Measurements from ENCODE around the gene ZNF43. TPM values are rescaled to one million over a fixed set of nuclear protein-coding genes. Genes with fewer than 3 reads are reported as not detected.
"Not testable (repeated sequence)": the region's sequence is repeated elsewhere in the genome, so short reads cannot be mapped to it uniquely, and the experiment has no call there.

The ZNF43 gene
- total RNA-seq, 1 experiment from 2014 or later: 51.6 TPM

DNA sequence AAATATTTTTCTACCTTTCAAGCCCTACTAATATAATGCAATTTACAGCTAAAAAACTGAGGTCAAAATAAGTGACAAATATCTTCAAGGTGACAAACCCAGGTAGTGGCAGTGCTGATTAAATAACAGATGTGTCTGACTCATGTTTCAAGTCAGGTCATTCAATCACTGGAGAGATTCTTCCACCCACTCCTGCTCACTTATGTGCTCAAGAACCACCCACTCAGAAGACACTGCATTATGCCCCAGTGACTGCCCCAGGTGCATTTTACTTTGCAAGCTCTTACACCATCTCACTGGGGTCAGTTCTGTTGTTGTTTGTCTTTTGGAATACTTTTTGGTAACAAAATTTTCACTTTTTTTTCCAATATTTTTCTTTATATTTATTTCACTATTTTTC, 70.8 kb downstream of the ZNF43 start:
- DNase-seq: no peak
- no peak overlapping the region for H3K14ac ChIP-seq (ENCODE audit: insufficient read depth, low read length)
- H3K23me2 ChIP-seq (ENCODE audit: insufficient read length, low read depth, low read length, poor library complexity, severe bottlenecking): no peaks in the 10 kb centered on the region
- H3K79me1 ChIP-seq (ENCODE audit: insufficient read depth, low read depth, low read length, poor library complexity, severe bottlenecking): peaks cover 2% of the 10 kb centered on the region
- H2BK12ac ChIP-seq (ENCODE audit: insufficient read length, low read depth, low read length): no peak overlapping the region
- no peak overlapping the region for H2BK120ac ChIP-seq (ENCODE audit: low read depth, low read length, poor library complexity, severe bottlenecking)
- H3K18ac ChIP-seq (ENCODE audit: insufficient read length, low read depth, low read length): no peak overlapping the region
- no peaks in the 10 kb centered on the region for H4K20me1 ChIP-seq (ENCODE audit: control insufficient read depth, insufficient read depth, insufficient read length)
- H3K56ac ChIP-seq (ENCODE audit: insufficient read length, low read depth, low read length): no peak overlapping the region
- H3K4ac ChIP-seq (ENCODE audit: low read depth, low read length): no peak overlapping the region
- H2BK15ac ChIP-seq (ENCODE audit: low read depth, low read length): no peak overlapping the region
- Mint-ChIP-seq H3K9me3 (peaks cover 0 to 44% of the 10 kb centered on the region in 2 experiments; a peak in 3 of 5 replicates), H3K4me3 (no peak overlapping the region), H3K27ac (no peak overlapping the region), H3K27me3 (ENCODE audit: low read depth) (no peaks in the 10 kb centered on the region), H3K36me3 (ENCODE audit: insufficient read depth in 1 of 3, low read depth in 3 of 3) (peaks cover 49 to 62% (median 55%) of the 10 kb centered on the region in 3 experiments), H3K4me1 (peaks cover 9 to 11% of the 10 kb centered on the region in 2 experiments)
- H3K9ac ChIP-seq (ENCODE audit: extremely low read depth, insufficient read length, low read length): no peak overlapping the region
- no peak overlapping the region for H3K27ac ChIP-seq (ENCODE audit: insufficient read length, low read depth, low read length)
- TF ChIP-seq, protein P1, sequence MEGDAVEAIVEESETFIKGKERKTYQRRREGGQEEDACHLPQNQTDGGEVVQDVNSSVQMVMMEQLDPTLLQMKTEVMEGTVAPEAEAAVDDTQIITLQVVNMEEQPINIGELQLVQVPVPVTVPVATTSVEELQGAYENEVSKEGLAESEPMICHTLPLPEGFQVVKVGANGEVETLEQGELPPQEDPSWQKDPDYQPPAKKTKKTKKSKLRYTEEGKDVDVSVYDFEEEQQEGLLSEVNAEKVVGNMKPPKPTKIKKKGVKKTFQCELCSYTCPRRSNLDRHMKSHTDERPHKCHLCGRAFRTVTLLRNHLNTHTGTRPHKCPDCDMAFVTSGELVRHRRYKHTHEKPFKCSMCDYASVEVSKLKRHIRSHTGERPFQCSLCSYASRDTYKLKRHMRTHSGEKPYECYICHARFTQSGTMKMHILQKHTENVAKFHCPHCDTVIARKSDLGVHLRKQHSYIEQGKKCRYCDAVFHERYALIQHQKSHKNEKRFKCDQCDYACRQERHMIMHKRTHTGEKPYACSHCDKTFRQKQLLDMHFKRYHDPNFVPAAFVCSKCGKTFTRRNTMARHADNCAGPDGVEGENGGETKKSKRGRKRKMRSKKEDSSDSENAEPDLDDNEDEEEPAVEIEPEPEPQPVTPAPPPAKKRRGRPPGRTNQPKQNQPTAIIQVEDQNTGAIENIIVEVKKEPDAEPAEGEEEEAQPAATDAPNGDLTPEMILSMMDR (conservative IDR thresholded peaks at IDR 0.05): no peak
- H2AFZ ChIP-seq (ENCODE audit: low read length): no peak overlapping the region
- H3K23ac ChIP-seq (ENCODE audit: insufficient read length, low read depth, low read length): no peak overlapping the region
- no peak overlapping the region for H2BK20ac ChIP-seq (ENCODE audit: low read depth, low read length, poor library complexity, severe bottlenecking)
- H4K8ac ChIP-seq (replicated peaks; ENCODE audit: insufficient read length, low read depth, low read length): no peak overlapping the region
- H3K4me2 ChIP-seq (ENCODE audit: insufficient read depth, insufficient read length, low read length): no peak overlapping the region
- no peaks in the 10 kb centered on the region for H3K27me3 ChIP-seq (ENCODE audit: insufficient read depth, low read length)
- H3T11ph ChIP-seq (ENCODE audit: low read length): no peak overlapping the region
- no peak overlapping the region for H4K5ac ChIP-seq (ENCODE audit: insufficient read length, low read depth, low read length)
- no peak overlapping the region for H2BK5ac ChIP-seq (ENCODE audit: insufficient read length, low read length)
- no peak overlapping the region for H4K91ac ChIP-seq (ENCODE audit: insufficient read length, low read depth, low read length)
- no peaks in the 10 kb centered on the region for H3K9me3 ChIP-seq (ENCODE audit: control insufficient read depth, low read depth, low read length)
- no peaks in the 10 kb centered on the region; the same call in 1 of the 2 replicates for H3K79me2 ChIP-seq (ENCODE audit: insufficient read depth, low read length)
- H3K4me1 ChIP-seq (ENCODE audit: insufficient read depth, low read length): no peaks in the 10 kb centered on the region
- no peak overlapping the region for H2AK5ac ChIP-seq (ENCODE audit: insufficient read length, low read length)

DNA sequence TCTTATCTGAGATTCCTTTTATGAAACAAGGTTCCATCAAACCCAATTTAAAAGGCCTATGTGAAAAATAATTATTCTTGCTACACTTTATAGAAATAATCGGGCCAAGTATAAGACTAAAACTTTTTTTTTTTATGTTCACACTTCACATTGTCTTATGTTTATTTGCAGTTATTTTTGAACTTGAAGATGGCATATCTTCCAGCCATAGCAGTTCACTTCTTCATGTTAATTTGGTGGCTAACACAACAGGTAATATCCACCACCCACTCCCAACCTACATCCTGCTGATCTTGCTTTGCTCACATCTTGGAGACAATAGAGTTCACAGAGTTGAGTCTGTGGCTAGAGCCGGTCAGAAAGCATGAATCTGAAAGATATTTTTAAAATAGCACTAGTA, 74.4 kb downstream of the ZNF43 start:
- not testable (repeated sequence) for H3K4me2 ChIP-seq (ENCODE audit: insufficient read depth, insufficient read length, low read length); H3K18ac ChIP-seq (ENCODE audit: insufficient read length, low read depth, low read length); H3K4me1 ChIP-seq (ENCODE audit: insufficient read depth, low read length); H3K27me3 Mint-ChIP-seq (ENCODE audit: low read depth); H3K9ac ChIP-seq (ENCODE audit: extremely low read depth, insufficient read length, low read length); H3T11ph ChIP-seq (ENCODE audit: low read length); H2BK15ac ChIP-seq (ENCODE audit: low read depth, low read length); H2BK5ac ChIP-seq (ENCODE audit: insufficient read length, low read length); H4K91ac ChIP-seq (ENCODE audit: insufficient read length, low read depth, low read length); H3K14ac ChIP-seq (ENCODE audit: insufficient read depth, low read length); H3K79me1 ChIP-seq (ENCODE audit: insufficient read depth, low read depth, low read length, poor library complexity, severe bottlenecking); H3K23ac ChIP-seq (ENCODE audit: insufficient read length, low read depth, low read length); H3K4me3 Mint-ChIP-seq; H4K5ac ChIP-seq (ENCODE audit: insufficient read length, low read depth, low read length); H2AK5ac ChIP-seq (ENCODE audit: insufficient read length, low read length); H3K27ac Mint-ChIP-seq; H2BK20ac ChIP-seq (ENCODE audit: low read depth, low read length, poor library complexity, severe bottlenecking); H2BK12ac ChIP-seq (ENCODE audit: insufficient read length, low read depth, low read length); H3K27me3 ChIP-seq (ENCODE audit: insufficient read depth, low read length); DNase-seq; H4K20me1 ChIP-seq (ENCODE audit: control insufficient read depth, insufficient read depth, insufficient read length); H4K8ac ChIP-seq (replicated peaks; ENCODE audit: insufficient read length, low read depth, low read length); H3K56ac ChIP-seq (ENCODE audit: insufficient read length, low read depth, low read length); H3K4ac ChIP-seq (ENCODE audit: low read depth, low read length); H3K79me2 ChIP-seq (ENCODE audit: insufficient read depth, low read length); H3K27ac ChIP-seq (ENCODE audit: insufficient read length, low read depth, low read length); H2BK120ac ChIP-seq (ENCODE audit: low read depth, low read length, poor library complexity, severe bottlenecking); H3K23me2 ChIP-seq (ENCODE audit: insufficient read length, low read depth, low read length, poor library complexity, severe bottlenecking); H3K9me3 ChIP-seq (ENCODE audit: control insufficient read depth, low read depth, low read length); H2AFZ ChIP-seq (ENCODE audit: low read length)
- peaks cover 9 to 10% of the 10 kb centered on the region in 2 experiments for H3K4me1 Mint-ChIP-seq
- WGBS (ENCODE audit: extremely low coverage, insufficient read length, low lambda C conversion rate): no CpG with 5 or more reads among the region's 2 CpGs
- H3K9me3 Mint-ChIP-seq: peaks cover 0 to 49% of the 10 kb centered on the region in 2 experiments; a peak in 3 of 5 replicates
- peaks cover 74 to 88% (median 87%) of the 10 kb centered on the region in 3 experiments for H3K36me3 Mint-ChIP-seq (ENCODE audit: insufficient read depth in 1 of 3, low read depth in 3 of 3)

Measured in H9 (cell line).